HL-60 (cell line): ENCODE results near the gene LENEP.

Source experiments
- CTCF ChIP-seq: IDR thresholded peaks from one replicate; pipeline ENCODE4 v1.5.1; 2011; ENCODE audit warnings: low read length, control low read depth, inconsistent platforms; ENCODE audit not compliant: insufficient read depth
- GABPA ChIP-seq: IDR thresholded peaks from 2 replicates; pipeline ENCODE4 v1.6.1; 2012; ENCODE audit warnings: low read depth

GRCh38 chr1:154953611-154954038 lies 39.8 kb upstream of the LENEP start:
- TF ChIP-seq CTCF (no peak), GABPA (no peak)
